ENCODE data around the gene ZBED6.

- TF ChIP-seq POLR2A (IDR thresholded peaks at IDR 0.05) = no peak
- no peak for TF ChIP-seq CTCF (IDR thresholded peaks at IDR 0.05)
- TF ChIP-seq EP300 (IDR thresholded peaks at IDR 0.05) = no peak
These were observed 2.9 kb upstream of the ZBED6 start for GRCh38 chr1:203792486-203792885.

Data from ovary (tissue), 3 donors.